Measurements from ENCODE around the gene PIMREG. TPM values are rescaled to one million over a fixed set of nuclear protein-coding genes. Genes with fewer than 3 reads are reported as not detected.
A peak's percentile ranks its signal among the peaks of the same experiment; 100 is the strongest.

PIMREG gene
- total RNA-seq, 2 donors from 2014 or later = 4.3 to 26.0 TPM

DNA sequence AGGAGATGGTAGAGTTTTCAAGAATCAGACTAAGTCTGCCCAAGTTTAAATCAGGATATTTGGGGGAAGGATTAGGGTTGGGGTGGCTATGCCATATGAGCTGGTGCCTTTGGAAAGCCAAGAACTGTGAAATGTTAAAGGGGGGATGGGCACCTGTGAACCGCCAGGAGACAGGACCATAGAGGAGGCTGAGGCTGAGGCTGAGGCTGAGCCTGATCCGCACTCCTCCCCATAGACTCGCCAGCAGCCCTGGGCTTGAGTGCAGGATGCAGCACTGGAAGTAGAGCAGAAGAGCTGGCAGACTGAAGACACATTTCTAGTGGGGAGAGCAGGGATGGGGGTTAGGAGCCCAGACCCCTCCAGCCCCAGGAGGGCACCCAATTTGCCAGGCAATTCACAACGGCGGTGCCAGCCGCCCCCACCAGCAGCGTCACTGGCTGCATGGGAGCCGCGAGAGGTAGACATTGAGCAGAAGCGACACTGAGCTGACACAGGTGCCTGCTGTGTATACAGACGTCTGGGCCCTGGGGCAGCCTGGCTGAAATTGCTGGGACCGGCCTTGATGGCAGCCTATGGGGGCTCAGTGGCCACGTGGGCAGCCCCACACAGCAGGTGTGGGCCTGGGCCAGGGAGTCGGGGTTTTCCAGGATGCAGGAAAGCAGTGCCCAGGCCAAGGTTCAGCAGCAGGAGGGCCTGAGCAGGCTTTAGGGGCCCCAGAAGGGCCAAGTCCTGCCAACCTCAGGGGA is 9.2 kb downstream of the PIMREG start:
- TF ChIP-seq CTCF (IDR thresholded peaks at IDR 0.05) = no peak
- Histone ChIP-seq H3K4me1 (no peaks in the 10 kb centered on the region), H3K36me3 (no peaks in the 10 kb centered on the region), H3K27me3 (no peaks in the 10 kb centered on the region), H3K9me3 (no peaks in the 10 kb centered on the region), H3K27ac (no peak overlapping the region), H3K4me3 (no peak overlapping the region), H3K9ac (ENCODE audit: low read depth in 2 of 2, low read length in 2 of 2) (no peak overlapping the region)
- intact Hi-C loops (cut with DNase I) = no loop called here
- DNase-seq = no peak

GRCh38 chr17:6454495-6455320 is 10.5 kb downstream of the PIMREG start:
- Histone ChIP-seq H3K9me3 (no peaks in the 10 kb centered on the region), H3K9ac (ENCODE audit: low read depth in 2 of 2, low read length in 2 of 2) (no peak overlapping the region), H3K4me3 (no peak overlapping the region), H3K4me1 (no peaks in the 10 kb centered on the region), H3K27ac (no peak overlapping the region), H3K27me3 (no peaks in the 10 kb centered on the region), H3K36me3 (no peaks in the 10 kb centered on the region)
- no peak for DNase-seq
- no peak for TF ChIP-seq CTCF (IDR thresholded peaks at IDR 0.05)
- intact Hi-C loops (cut with DNase I) = no loop called here

- Histone ChIP-seq H3K36me3 (no peaks in the 10 kb centered on the region), H3K27me3 (no peaks in the 10 kb centered on the region), H3K9me3 (no peaks in the 10 kb centered on the region), H3K4me3 (no peak overlapping the region), H3K27ac (no peak overlapping the region), H3K4me1 (no peaks in the 10 kb centered on the region), H3K9ac (ENCODE audit: low read depth in 2 of 2, low read length in 2 of 2) (no peak overlapping the region)
- intact Hi-C loops (cut with DNase I) = no loop called here
- no peak for TF ChIP-seq CTCF (IDR thresholded peaks at IDR 0.05)
- DNase-seq = peak; percentile 71
These were observed 11.1 kb downstream of the PIMREG start for GRCh38 chr17:6455321-6455705.

DNA sequence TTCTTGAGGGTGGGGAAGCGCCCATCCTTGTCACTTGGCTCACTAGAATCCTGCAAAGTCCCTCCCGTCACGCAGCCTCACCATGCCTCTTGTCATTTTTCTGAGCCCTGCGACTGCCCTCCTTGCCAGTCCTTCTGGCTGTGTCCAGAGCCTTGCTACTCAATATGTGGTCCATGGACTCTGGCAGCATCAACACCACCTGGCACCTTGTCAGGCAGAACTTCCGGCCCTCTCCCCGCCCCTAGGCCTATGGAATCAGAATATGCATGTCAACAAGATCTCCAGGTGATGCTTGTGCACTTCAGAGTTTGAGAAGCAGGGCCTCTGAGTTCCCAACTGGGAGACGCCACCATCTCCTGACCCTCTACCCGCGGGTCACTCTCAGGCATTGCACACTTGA is 12.1 kb downstream of the PIMREG start:
- Histone ChIP-seq H3K9me3 (no peaks in the 10 kb centered on the region), H3K4me1 (no peaks in the 10 kb centered on the region), H3K4me3 (no peak overlapping the region), H3K27ac (no peak overlapping the region), H3K36me3 (no peaks in the 10 kb centered on the region), H3K9ac (ENCODE audit: low read depth in 2 of 2, low read length in 2 of 2) (no peak overlapping the region), H3K27me3 (no peaks in the 10 kb centered on the region)
- peak; percentile 40 for DNase-seq
- intact Hi-C loops (cut with DNase I) = no loop called here
- TF ChIP-seq CTCF (IDR thresholded peaks at IDR 0.05) = no peak

GRCh38 chr17:6456914-6457687 is 12.8 kb downstream of the PIMREG start:
- intact Hi-C loops (cut with DNase I) = no loop called here
- H3K4me3 ChIP-seq = no peak overlapping the region

More at GRCh38 chr17:6456914-6457687, 12.8 kb downstream of the PIMREG start:
- Histone ChIP-seq H3K27me3 (no peaks in the 10 kb centered on the region), H3K9ac (ENCODE audit: low read depth in 2 of 2, low read length in 2 of 2) (no peak overlapping the region), H3K9me3 (no peaks in the 10 kb centered on the region), H3K27ac (peak overlapping the region; percentile 47), H3K36me3 (no peaks in the 10 kb centered on the region), H3K4me1 (no peaks in the 10 kb centered on the region)
- peak; percentile 71 for DNase-seq
- no peak for TF ChIP-seq CTCF (IDR thresholded peaks at IDR 0.05)
